Omental fat pad (tissue), 4 donors: ENCODE data around the gene GLE1. TPM values are rescaled to one million over a fixed set of nuclear protein-coding genes. Genes with fewer than 3 reads are reported as not detected.

Experiments used
- ATAC-seq: fragments of 150-250 bp; one replicate; pipeline ENCODE4 v1.9.1; 2016; ENCODE audit warnings: mild to moderate bottlenecking, moderate library complexity; ENCODE audit not compliant: low FRiP score
- DNase-seq: peaks from one replicate; pipeline ENCODE4 v3.0.0-alpha.2; 2019; ENCODE audit warnings: low spot score
- CTCF ChIP-seq, 3 donors: fragments of 450-650 bp; IDR thresholded peaks; one replicate each; pipeline ENCODE4 v1.5.1; 2016 to 2017; ENCODE audit warnings: antibody characterized with exemption in 3 of 3, mild to moderate bottlenecking in 3 of 3, moderate library complexity in 2 of 3
- total RNA-seq, 4 donors: library from RNA; depleted of rRNA; stranded (reverse); fragments of >200 nt; gene quantifications; one replicate each; pipeline ENCODE4 v1.1.0, GENCODE V29; 2016

GLE1 gene
- total RNA-seq, 4 donors from 2014 or later = 13.0 to 22.4 (median 19.9) TPM

- DNase-seq (no peak), ATAC-seq (no peak)
- no peak for TF ChIP-seq CTCF (IDR thresholded peaks at IDR 0.05)
Measured at GRCh38 chr9:128469070-128469469, 35.4 kb upstream of the GLE1 start.

- ATAC-seq (no peak), DNase-seq (no peak)
- no peak for TF ChIP-seq CTCF (IDR thresholded peaks at IDR 0.05)
Measured at GRCh38 chr9:128470560-128470959, 34.0 kb upstream of the GLE1 start.

GRCh38 chr9:128473104-128473503 is 31.4 kb upstream of the GLE1 start:
- ATAC-seq (no peak), DNase-seq (no peak)
- no peak for TF ChIP-seq CTCF (IDR thresholded peaks at IDR 0.05)

- ATAC-seq = no peak
- TF ChIP-seq CTCF (IDR thresholded peaks at IDR 0.05) = no peak
- no peak for DNase-seq
Measured at GRCh38 chr9:128475867-128476266, 28.7 kb upstream of the GLE1 start.

- ATAC-seq = no peak
- no peak for DNase-seq
- no peak for TF ChIP-seq CTCF (IDR thresholded peaks at IDR 0.05)
Measured at GRCh38 chr9:128479262-128479661, 25.3 kb upstream of the GLE1 start.

- no peak for TF ChIP-seq CTCF (IDR thresholded peaks at IDR 0.05)
- DNase-seq = no peak
- ATAC-seq = no peak
Measured at GRCh38 chr9:128481561-128481960, 23.0 kb upstream of the GLE1 start.

GRCh38 chr9:128482186-128482585 is 22.3 kb upstream of the GLE1 start:
- DNase-seq (no peak), ATAC-seq (no peak)
- TF ChIP-seq CTCF (IDR thresholded peaks at IDR 0.05) = no peak
